NCI-H446 treated with DMSO at 0.1 percent for 48 hours (cell line): ENCODE data around the gene C5orf15.
"Not testable (repeated sequence)": the region's sequence is repeated elsewhere in the genome, so short reads cannot be mapped to it uniquely, and the experiment has no call there.

Source experiments
- DNase-seq: peaks from one replicate; lab custom pipeline; 2025; lab: John Stamatoyannopoulos, UW

The C5orf15 gene

GRCh38 chr5:133994297-133994989, 26.0 kb upstream of the C5orf15 start:
- no peak for DNase-seq

GRCh38 chr5:133993185-133993936, 24.9 kb upstream of the C5orf15 start:
- no peak for DNase-seq

GRCh38 chr5:133992429-133993155, 24.2 kb upstream of the C5orf15 start:
- no peak for DNase-seq

GRCh38 chr5:133991171-133991910, 22.9 kb upstream of the C5orf15 start:
- no peak for DNase-seq

- no peak for DNase-seq
These were observed 22.0 kb upstream of the C5orf15 start for GRCh38 chr5:133990396-133990795.

GRCh38 chr5:133985540-133986180, 17.2 kb upstream of the C5orf15 start:
- DNase-seq: no peak

GRCh38 chr5:133983674-133984073, 15.2 kb upstream of the C5orf15 start:
- no peak for DNase-seq

GRCh38 chr5:133981714-133982113, 13.3 kb upstream of the C5orf15 start:
- DNase-seq: no peak

GRCh38 chr5:133980652-133981051, 12.2 kb upstream of the C5orf15 start:
- no peak for DNase-seq

- DNase-seq: no peak
These were observed 10.5 kb upstream of the C5orf15 start for GRCh38 chr5:133978943-133979342.

GRCh38 chr5:133977858-133978257, 9.4 kb upstream of the C5orf15 start:
- no peak for DNase-seq

GRCh38 chr5:133977161-133977787, 8.8 kb upstream of the C5orf15 start:
- DNase-seq: no peak

- DNase-seq: not testable (repeated sequence)
These were observed 7.1 kb upstream of the C5orf15 start for GRCh38 chr5:133975546-133975945.

GRCh38 chr5:133974142-133974541, 5.7 kb upstream of the C5orf15 start:
- no peak for DNase-seq

- DNase-seq: no peak
These were observed 2.0 kb upstream of the C5orf15 start for GRCh38 chr5:133970325-133970909.

GRCh38 chr5:133969654-133970324, 1.4 kb upstream of the C5orf15 start:
- DNase-seq: no peak

- no peak for DNase-seq
These were observed 674 bp downstream of the C5orf15 start for GRCh38 chr5:133967698-133968203.

- DNase-seq: no peak
These were observed 1.3 kb downstream of the C5orf15 start for GRCh38 chr5:133967124-133967523.

GRCh38 chr5:133966090-133966489, 2.3 kb downstream of the C5orf15 start:
- DNase-seq: no peak
